DND-41 (cell line): ENCODE data around the gene MIPOL1.
"Not testable (repeated sequence)": the region's sequence is repeated elsewhere in the genome, so short reads cannot be mapped to it uniquely, and the experiment has no call there.

Experiments
- ATAC-seq: fragments of 200-7000 bp; cut with Tn5 transposase; 3 replicates; pipeline ENCODE4 v1.9.1; 2021; ENCODE audit warnings: low read depth; ENCODE audit not compliant: insufficient read depth
- DNase-seq: peaks from one replicate; pipeline ENCODE4 v3.0.0-alpha.2; 2020
- H2AFZ ChIP-seq: 2 replicates; pipeline ENCODE4 v1.6.0; 2012; ENCODE audit warnings: low read depth, low read length
- H3K27ac ChIP-seq: 2 replicates; pipeline ENCODE4 v1.5.1; 2012; ENCODE audit warnings: low read length, inconsistent platforms
- H3K27me3 ChIP-seq: fragments of 200-600 bp; sonication (generic); 2 replicates; pipeline ENCODE4 v1.6.0; 2012; ENCODE audit warnings: low read length, mild to moderate bottlenecking, inconsistent platforms; ENCODE audit not compliant: insufficient read depth, poor library complexity
- H3K36me3 ChIP-seq: 2 replicates; pipeline ENCODE4 v1.5.1; 2012; ENCODE audit warnings: low read length, inconsistent platforms; ENCODE audit not compliant: insufficient read depth
- H3K4me1 ChIP-seq: 2 replicates; pipeline ENCODE4 v1.5.1; 2012; ENCODE audit warnings: mild to moderate bottlenecking, low read length; ENCODE audit not compliant: insufficient read depth
- H3K4me2 ChIP-seq: 2 replicates; pipeline ENCODE4 v1.6.0; 2012; ENCODE audit warnings: mild to moderate bottlenecking, moderate library complexity, low read length, inconsistent platforms; ENCODE audit not compliant: insufficient read depth
- H3K4me3 ChIP-seq, 2 experiments: fragments of 200-600 bp in 1 of 2; shearing (Covaris generic) in 1 of 2; 2 replicates each; pipeline ENCODE4 v1.5.1; 2012 to 2016; ENCODE audit warnings: inconsistent platforms in 2 of 2, low read length in 2 of 2, mild to moderate bottlenecking in 2 of 2, low read depth in 1 of 2, moderate library complexity in 1 of 2
- H3K79me2 ChIP-seq: 2 replicates; pipeline ENCODE4 v1.6.0; 2012; ENCODE audit warnings: low read length, inconsistent platforms; ENCODE audit not compliant: insufficient read depth
- H3K9ac ChIP-seq: 2 replicates; pipeline ENCODE4 v1.6.0; 2012; ENCODE audit warnings: low read depth, mild to moderate bottlenecking, inconsistent platforms, low read length, moderate library complexity
- H3K9me3 ChIP-seq: 2 replicates; pipeline ENCODE4 v1.5.1; 2012; ENCODE audit warnings: low read length, moderate library complexity, mild to moderate bottlenecking, inconsistent platforms; ENCODE audit not compliant: insufficient read depth, severe bottlenecking
- H4K20me1 ChIP-seq: 2 replicates; pipeline ENCODE4 v1.6.0; 2012; ENCODE audit warnings: low read length; ENCODE audit not compliant: insufficient read depth
- EZH2 ChIP-seq: IDR thresholded peaks from 3 replicates; pipeline ENCODE4 v1.6.1; 2012; ENCODE audit warnings: borderline replicate concordance, low read depth, mild to moderate bottlenecking, moderate library complexity, low read length, inconsistent platforms; ENCODE audit not compliant: severe bottlenecking
- TF ChIP-seq, protein P1 (sequence below): IDR thresholded peaks from 2 replicates; pipeline ENCODE4 v1.5.1; 2012; ENCODE audit warnings: borderline replicate concordance, low read length, moderate library complexity, mild to moderate bottlenecking; ENCODE audit not compliant: poor library complexity, severe bottlenecking; ENCODE audit errors: extremely low read depth

MIPOL1 gene

GRCh38 chr14:37172936-37173614, 24.7 kb upstream of the MIPOL1 start:
- Histone ChIP-seq H3K9me3 (no peaks in the 10 kb centered on the region), H3K4me2 (no peak overlapping the region), H3K4me1 (no peaks in the 10 kb centered on the region), H4K20me1 (no peaks in the 10 kb centered on the region), H3K36me3 (no peaks in the 10 kb centered on the region), H3K9ac (no peak overlapping the region), H3K27ac (no peak overlapping the region), H2AFZ (no peak overlapping the region), H3K4me3 (no peak overlapping the region), H3K27me3 (no peaks in the 10 kb centered on the region), H3K79me2 (no peaks in the 10 kb centered on the region)
- no peak for DNase-seq
- no peak for ATAC-seq
- TF ChIP-seq, protein P1, sequence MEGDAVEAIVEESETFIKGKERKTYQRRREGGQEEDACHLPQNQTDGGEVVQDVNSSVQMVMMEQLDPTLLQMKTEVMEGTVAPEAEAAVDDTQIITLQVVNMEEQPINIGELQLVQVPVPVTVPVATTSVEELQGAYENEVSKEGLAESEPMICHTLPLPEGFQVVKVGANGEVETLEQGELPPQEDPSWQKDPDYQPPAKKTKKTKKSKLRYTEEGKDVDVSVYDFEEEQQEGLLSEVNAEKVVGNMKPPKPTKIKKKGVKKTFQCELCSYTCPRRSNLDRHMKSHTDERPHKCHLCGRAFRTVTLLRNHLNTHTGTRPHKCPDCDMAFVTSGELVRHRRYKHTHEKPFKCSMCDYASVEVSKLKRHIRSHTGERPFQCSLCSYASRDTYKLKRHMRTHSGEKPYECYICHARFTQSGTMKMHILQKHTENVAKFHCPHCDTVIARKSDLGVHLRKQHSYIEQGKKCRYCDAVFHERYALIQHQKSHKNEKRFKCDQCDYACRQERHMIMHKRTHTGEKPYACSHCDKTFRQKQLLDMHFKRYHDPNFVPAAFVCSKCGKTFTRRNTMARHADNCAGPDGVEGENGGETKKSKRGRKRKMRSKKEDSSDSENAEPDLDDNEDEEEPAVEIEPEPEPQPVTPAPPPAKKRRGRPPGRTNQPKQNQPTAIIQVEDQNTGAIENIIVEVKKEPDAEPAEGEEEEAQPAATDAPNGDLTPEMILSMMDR = no peak
- TF ChIP-seq EZH2 = no peak

GRCh38 chr14:37179896-37180502, 17.7 kb upstream of the MIPOL1 start:
- H3K4me3 ChIP-seq = no peak overlapping the region
- H3K4me1 ChIP-seq = no peaks in the 10 kb centered on the region
- no peaks in the 10 kb centered on the region for H3K27me3 ChIP-seq
- no peak overlapping the region for H3K4me2 ChIP-seq
- H3K27ac ChIP-seq = no peak overlapping the region
- no peak overlapping the region for H3K9ac ChIP-seq
- no peaks in the 10 kb centered on the region for H4K20me1 ChIP-seq
- ATAC-seq (no peak), DNase-seq (no peak)
- no peak for TF ChIP-seq EZH2
- TF ChIP-seq, protein P1 = no peak
- no peaks in the 10 kb centered on the region for H3K79me2 ChIP-seq
- H2AFZ ChIP-seq = no peak overlapping the region
- H3K9me3 ChIP-seq = no peaks in the 10 kb centered on the region
- H3K36me3 ChIP-seq = no peaks in the 10 kb centered on the region

GRCh38 chr14:37180886-37181285, 16.9 kb upstream of the MIPOL1 start:
- H3K9ac ChIP-seq = not testable (repeated sequence)

GRCh38 chr14:37181441-37181840, 16.3 kb upstream of the MIPOL1 start:
- H3K27ac ChIP-seq = no peak overlapping the region
- H3K4me2 ChIP-seq = no peak overlapping the region
- H3K4me1 ChIP-seq = no peaks in the 10 kb centered on the region
- H3K4me3 ChIP-seq = no peak overlapping the region
- no peaks in the 10 kb centered on the region for H3K9me3 ChIP-seq
- no peaks in the 10 kb centered on the region for H3K27me3 ChIP-seq
- no peaks in the 10 kb centered on the region for H3K36me3 ChIP-seq
- DNase-seq (no peak), ATAC-seq (no peak)
- H3K9ac ChIP-seq = no peak overlapping the region
- H2AFZ ChIP-seq = no peak overlapping the region
- TF ChIP-seq, protein P1 = no peak
- no peak for TF ChIP-seq EZH2
- no peaks in the 10 kb centered on the region for H4K20me1 ChIP-seq
- no peaks in the 10 kb centered on the region for H3K79me2 ChIP-seq

More at GRCh38 chr14:37180886-37181285, 16.9 kb upstream of the MIPOL1 start:
- not testable (repeated sequence) for H4K20me1 ChIP-seq, H2AFZ ChIP-seq, H3K4me2 ChIP-seq, H3K27me3 ChIP-seq, H3K9me3 ChIP-seq, ATAC-seq, DNase-seq, H3K4me3 ChIP-seq, H3K4me1 ChIP-seq, H3K79me2 ChIP-seq, H3K27ac ChIP-seq, H3K36me3 ChIP-seq

DNA sequence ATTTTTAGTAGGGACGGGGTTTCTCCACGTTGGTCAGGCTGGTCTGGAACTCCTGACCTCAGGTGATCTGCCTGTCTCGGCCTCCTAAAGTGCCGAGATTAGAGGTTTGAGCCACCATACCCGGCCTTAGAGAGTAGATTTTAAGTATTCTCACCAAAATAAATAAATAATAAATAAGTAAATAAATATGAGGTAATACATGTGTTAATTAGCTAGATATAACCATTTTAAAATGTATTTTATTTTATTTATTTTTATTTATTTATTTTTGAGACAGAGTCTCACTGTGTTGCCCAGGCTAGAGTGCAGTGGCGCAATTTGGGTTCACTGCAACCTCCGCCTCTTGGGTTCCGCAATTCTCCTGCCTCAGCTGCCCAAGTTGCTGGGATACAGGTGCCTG, 13.2 kb upstream of the MIPOL1 start:
- not testable (repeated sequence) for DNase-seq, H2AFZ ChIP-seq, H3K79me2 ChIP-seq, H3K27ac ChIP-seq, H3K9me3 ChIP-seq, ATAC-seq, H3K9ac ChIP-seq, H4K20me1 ChIP-seq, H3K36me3 ChIP-seq, H3K27me3 ChIP-seq, H3K4me2 ChIP-seq, H3K4me3 ChIP-seq, H3K4me1 ChIP-seq
